HUES64 (cell line): ENCODE results near the gene RFTN2. TPM values are rescaled to one million over a fixed set of nuclear protein-coding genes. Genes with fewer than 3 reads are reported as not detected.
A peak's percentile ranks its signal among the peaks of the same experiment; 100 is the strongest.
"Not testable (repeated sequence)": the region's sequence is repeated elsewhere in the genome, so short reads cannot be mapped to it uniquely, and the experiment has no call there.

Source experiments
- H3K27ac ChIP-seq: 2 replicates; pipeline ENCODE4 v1.7.0; 2013; ENCODE audit warnings: low read depth, low read length, inconsistent platforms
- H3K27me3 ChIP-seq: 2 replicates; pipeline ENCODE4 v1.6.1; 2013; ENCODE audit warnings: mild to moderate bottlenecking, low read length; ENCODE audit not compliant: insufficient read depth
- H3K36me3 ChIP-seq: 2 replicates; pipeline ENCODE4 v1.6.1; 2013; ENCODE audit warnings: mild to moderate bottlenecking, low read length; ENCODE audit not compliant: insufficient read depth
- H3K4me1 ChIP-seq: 2 replicates; pipeline ENCODE4 v1.6.1; 2013; ENCODE audit warnings: mild to moderate bottlenecking, low read length, moderate library complexity; ENCODE audit not compliant: insufficient read depth
- H3K4me3 ChIP-seq: 2 replicates; pipeline ENCODE4 v1.5.1; 2013; ENCODE audit warnings: mild to moderate bottlenecking, low read length, moderate library complexity
- H3K9ac ChIP-seq: 2 replicates; pipeline ENCODE4 v1.6.1; 2013; ENCODE audit warnings: mild to moderate bottlenecking, low read depth, low read length
- H3K9me3 ChIP-seq: 2 replicates; pipeline ENCODE4 v1.6.1; 2013; ENCODE audit warnings: low read depth, low read length; ENCODE audit not compliant: insufficient read depth
- WGBS: fragments of 150-250, 120-280 bp; methylation state at CpG from one replicate; pipeline ENCODE4 v1.1.7; 2013; ENCODE audit warnings: missing lambda C conversion rate; 5-methylcytosine and 5-hydroxymethylcytosine counted together
- polyA plus RNA-seq, 2 experiments: library from polyadenylated mRNA; stranded (reverse); fragments of 50-300 nt; gene quantifications; one replicate each; pipeline ENCODE4 v1.2.3, GENCODE V29; 2013

RFTN2 gene, protein sequence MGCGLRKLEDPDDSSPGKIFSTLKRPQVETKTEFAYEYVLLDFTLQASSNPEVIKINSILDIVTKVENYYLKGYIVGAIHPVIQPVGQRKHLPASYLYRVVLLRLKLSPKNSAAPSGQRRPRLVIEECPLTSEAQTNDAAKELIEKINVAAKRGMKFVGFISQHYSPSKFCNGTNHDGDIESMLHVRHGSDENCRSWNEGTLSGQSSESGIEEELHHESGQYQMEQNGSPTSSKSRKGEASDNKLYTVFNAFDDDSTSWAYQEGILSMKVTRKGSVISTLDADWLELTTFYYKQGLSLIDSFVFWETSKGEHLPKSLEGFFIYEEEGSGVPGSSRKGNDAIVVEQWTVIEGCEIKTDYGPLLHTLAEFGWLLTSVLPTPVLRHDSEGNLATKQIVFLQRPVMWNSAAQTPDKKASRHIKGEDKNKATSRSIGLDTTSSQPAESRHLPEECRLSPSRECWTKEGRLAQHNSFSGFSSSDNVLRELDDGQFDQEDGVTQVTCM
- polyA plus RNA-seq (2013, experiment 1 of 2): 3.3 TPM
- 6.5 TPM for polyA plus RNA-seq (2013, experiment 2 of 2)

GRCh38 chr2:197675246-197675645, at the start of gene RFTN2:
Gene RFTN2, minus strand, starts transcription at chr2:197675587. Its CDS starts 129 bp downstream, at chr2:197675458.
- Histone ChIP-seq H3K4me1 (peaks cover 45% of the 10 kb centered on the region), H3K9ac (peak within 1 kb of the TSS; percentile 53; the same call in 1 of the 2 replicates), H3K9me3 (no peaks in the 10 kb centered on the region), H3K27me3 (no peaks in the 10 kb centered on the region), H3K36me3 (no peaks in the 10 kb centered on the region), H3K4me3 (peak within 1 kb of the TSS; percentile 49), H3K27ac (peak within 1 kb of the TSS; percentile 38)
- 53% methylated on average over 3 of the region's 3 CpGs for WGBS

DNA sequence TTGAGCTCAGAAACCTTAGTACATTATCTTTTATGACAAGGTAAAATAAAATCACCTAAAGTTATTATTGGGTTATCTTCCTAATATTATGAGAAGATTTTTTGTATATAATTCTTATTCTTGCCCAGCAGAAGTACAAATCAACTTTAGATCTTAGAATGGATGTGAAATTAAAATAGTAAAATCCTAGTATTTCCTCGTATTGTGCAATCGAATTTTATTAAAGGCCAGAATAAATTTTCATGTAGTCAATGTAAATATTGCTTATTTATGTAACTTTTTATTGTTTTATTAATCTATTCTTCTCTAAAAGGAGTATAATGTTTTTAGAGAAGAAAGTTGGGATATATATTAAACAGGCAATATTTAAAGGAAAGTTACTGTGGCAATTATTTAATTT, 42.5 kb upstream of the RFTN2 start:
- 93% methylated on average over 2 of the region's 2 CpGs for WGBS
- no peak overlapping the region for H3K4me3 ChIP-seq
- H3K9ac ChIP-seq: no peak overlapping the region
- no peak overlapping the region for H3K27ac ChIP-seq
- peaks cover 44% of the 10 kb centered on the region for H3K36me3 ChIP-seq
- no peaks in the 10 kb centered on the region for H3K4me1 ChIP-seq
- no peaks in the 10 kb centered on the region for H3K9me3 ChIP-seq
- H3K27me3 ChIP-seq: no peaks in the 10 kb centered on the region

GRCh38 chr2:197713271-197713670, 37.9 kb upstream of the RFTN2 start:
- H3K9ac ChIP-seq: no peak overlapping the region
- H3K4me1 ChIP-seq: 0 out of 2 replicates have a peak, but pooled peaks cover 8% of the 10 kb centered on the region
- no peaks in the 10 kb centered on the region for H3K27me3 ChIP-seq
- H3K27ac ChIP-seq: no peak overlapping the region
- no peak overlapping the region for H3K4me3 ChIP-seq
- 98% methylated on average over 3 of the region's 3 CpGs for WGBS
- peaks cover 72% of the 10 kb centered on the region for H3K36me3 ChIP-seq
- H3K9me3 ChIP-seq: no peaks in the 10 kb centered on the region

GRCh38 chr2:197711578-197711977, 36.2 kb upstream of the RFTN2 start:
- Histone ChIP-seq H3K27ac (no peak overlapping the region), H3K9ac (no peak overlapping the region), H3K9me3 (no peaks in the 10 kb centered on the region), H3K4me1 (peaks cover 17% of the 10 kb centered on the region), H3K4me3 (no peak overlapping the region), H3K27me3 (no peaks in the 10 kb centered on the region), H3K36me3 (peaks cover 75% of the 10 kb centered on the region)

DNA sequence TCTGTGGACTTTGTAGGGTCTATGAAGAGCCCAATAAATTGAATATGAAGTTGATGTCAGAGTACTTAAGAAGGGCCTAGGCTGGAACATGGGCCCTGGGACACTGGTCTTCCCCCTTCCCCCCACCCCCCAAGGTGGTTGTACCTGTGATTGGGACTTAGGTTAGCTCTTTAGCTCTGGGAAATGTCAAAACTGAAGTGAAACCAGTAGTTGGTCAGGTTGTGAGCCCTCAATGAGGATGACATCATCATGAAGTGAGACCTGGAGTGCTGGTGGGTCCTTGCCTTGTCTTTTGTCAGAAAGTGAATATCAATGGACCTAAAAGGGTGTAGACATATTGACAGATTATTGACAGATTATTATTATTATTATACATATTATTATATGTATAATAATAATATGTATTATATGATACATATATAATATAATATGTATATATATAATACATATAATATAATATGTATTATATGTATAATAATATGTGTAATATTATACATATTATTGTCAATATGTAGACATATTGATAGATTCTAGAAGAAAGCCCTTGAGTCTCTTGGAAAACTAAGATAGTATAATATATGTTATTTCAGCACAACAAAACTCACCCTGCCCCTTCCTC, 35.1 kb upstream of the RFTN2 start:
- H3K9me3 ChIP-seq: no peaks in the 10 kb centered on the region
- no peak overlapping the region for H3K4me3 ChIP-seq
- no peaks in the 10 kb centered on the region for H3K27me3 ChIP-seq
- no peak overlapping the region for H3K27ac ChIP-seq
- peaks cover 65% of the 10 kb centered on the region for H3K36me3 ChIP-seq
- no peak overlapping the region for H3K9ac ChIP-seq
- peaks cover 17% of the 10 kb centered on the region for H3K4me1 ChIP-seq

DNA sequence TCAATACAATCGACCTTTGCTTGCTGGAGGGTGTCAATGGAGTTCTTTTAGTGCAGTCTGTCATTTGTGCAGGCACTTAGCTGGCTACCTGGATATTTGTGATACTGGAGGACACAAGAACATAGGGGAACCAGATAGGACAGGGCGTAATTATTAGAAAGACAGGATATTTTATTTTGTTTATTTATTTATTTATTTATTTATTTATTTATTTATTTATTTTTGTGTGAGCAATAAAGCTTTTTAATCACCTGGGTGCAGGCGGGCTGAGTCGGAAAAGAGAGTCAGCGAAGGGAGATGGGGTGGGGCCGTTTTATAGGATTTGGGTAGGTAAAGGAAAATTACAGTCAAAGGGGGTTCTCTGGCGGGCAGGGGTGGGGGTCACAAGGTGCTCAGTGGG, 33.8 kb upstream of the RFTN2 start:
- not testable (repeated sequence) for H3K9ac ChIP-seq

GRCh38 chr2:197708331-197708730, 32.9 kb upstream of the RFTN2 start:
- Histone ChIP-seq H3K36me3 (peaks cover 43% of the 10 kb centered on the region), H3K27me3 (no peaks in the 10 kb centered on the region), H3K9ac (no peak overlapping the region), H3K9me3 (no peaks in the 10 kb centered on the region), H3K4me1 (peaks cover 26% of the 10 kb centered on the region), H3K27ac (no peak overlapping the region), H3K4me3 (peak overlapping the region; percentile 87)
- WGBS: 25% methylated on average over 2 of the region's 2 CpGs

More for the DNA sequence above, 33.8 kb upstream of the RFTN2 start:
- Histone ChIP-seq H3K4me1 (peaks cover 23% of the 10 kb centered on the region), H3K4me3 (peak overlapping the region; percentile 87), H3K36me3 (peaks cover 51% of the 10 kb centered on the region)
- H3K27ac ChIP-seq, H3K9me3 ChIP-seq, H3K27me3 ChIP-seq: not testable (repeated sequence)
- 72% methylated on average over 7 of the region's 7 CpGs for WGBS

DNA sequence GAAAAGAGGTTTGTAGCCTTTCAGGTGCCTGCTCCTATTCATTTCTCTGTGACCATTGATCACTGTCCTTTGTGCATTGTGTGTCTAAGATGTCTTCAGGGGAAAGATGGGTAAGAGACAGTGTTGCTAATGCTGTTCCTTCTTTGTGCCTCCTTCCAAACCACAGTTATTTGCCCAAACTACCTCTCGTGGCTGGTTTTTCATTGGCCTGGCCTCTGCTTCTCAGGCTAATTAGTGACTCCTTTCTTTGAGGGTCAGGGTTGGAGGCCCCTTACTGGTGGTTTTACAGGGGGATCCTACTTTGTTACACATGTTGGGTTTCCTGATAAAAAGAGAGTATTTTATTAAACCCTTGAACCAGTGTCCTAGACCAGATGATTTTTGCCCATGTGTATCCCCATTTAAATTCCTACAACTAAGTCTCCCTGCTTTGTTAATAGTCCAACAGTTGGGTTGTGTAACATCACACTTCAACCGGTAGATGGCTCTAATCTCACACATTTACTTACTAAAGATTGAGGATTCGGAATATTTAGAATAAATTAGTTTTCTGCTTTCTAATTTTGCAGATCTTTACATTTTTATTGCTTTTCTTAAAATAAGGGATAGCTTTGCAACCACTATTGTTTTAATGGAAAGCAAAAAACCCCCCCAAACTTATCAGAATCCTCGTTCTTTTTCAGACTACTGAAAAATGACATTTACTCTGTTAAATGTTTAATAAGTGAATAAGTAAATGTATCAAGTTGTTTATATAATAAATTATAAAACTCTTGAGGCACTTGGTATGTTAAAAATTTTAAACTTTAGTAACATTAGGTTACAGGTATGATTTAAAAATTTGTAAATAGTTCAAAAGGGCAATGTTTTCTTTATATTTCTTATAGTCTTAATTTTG, 32.2 kb upstream of the RFTN2 start:
- no peak overlapping the region for H3K27ac ChIP-seq
- H3K4me1 ChIP-seq: peaks cover 26% of the 10 kb centered on the region
- H3K9me3 ChIP-seq: no peaks in the 10 kb centered on the region
- peak overlapping the region; percentile 87 for H3K4me3 ChIP-seq
- 0% methylated on average over 1 of the region's 4 CpGs for WGBS
- no peaks in the 10 kb centered on the region for H3K27me3 ChIP-seq
- peaks cover 35% of the 10 kb centered on the region for H3K36me3 ChIP-seq
- H3K9ac ChIP-seq: peak overlapping the region; percentile 59; the same call in 1 of the 2 replicates

- peaks cover 28% of the 10 kb centered on the region for H3K36me3 ChIP-seq
- peak overlapping the region; percentile 59; the same call in 1 of the 2 replicates for H3K9ac ChIP-seq
- no peak overlapping the region for H3K27ac ChIP-seq
- no peaks in the 10 kb centered on the region for H3K27me3 ChIP-seq
- no peaks in the 10 kb centered on the region for H3K9me3 ChIP-seq
- H3K4me3 ChIP-seq: peak overlapping the region; percentile 87
- H3K4me1 ChIP-seq: peaks cover 26% of the 10 kb centered on the region
- 12% methylated on average over 5 of the region's 5 CpGs for WGBS
Measured at GRCh38 chr2:197706839-197707207, 31.4 kb upstream of the RFTN2 start.

- Histone ChIP-seq H3K9ac (peak overlapping the region; percentile 59; the same call in 1 of the 2 replicates), H3K4me3 (peak overlapping the region; percentile 87), H3K4me1 (peaks cover 26% of the 10 kb centered on the region), H3K9me3 (no peaks in the 10 kb centered on the region), H3K27ac (no peak overlapping the region; the same call in 1 of the 2 replicates), H3K36me3 (peaks cover 21% of the 10 kb centered on the region), H3K27me3 (no peaks in the 10 kb centered on the region)
- WGBS: 2% methylated on average over 38 of the region's 38 CpGs
Measured at GRCh38 chr2:197705912-197706838, 30.8 kb upstream of the RFTN2 start.
